Osteoblast (primary cell): ENCODE results near the gene GTF2A1L. TPM values are rescaled to one million over a fixed set of nuclear protein-coding genes. Genes with fewer than 3 reads are reported as not detected.
A peak's percentile ranks its signal among the peaks of the same experiment; 100 is the strongest.

Experiments used
- DNase-seq: peaks from one replicate; pipeline ENCODE4 v3.0.0; 2011; ENCODE audit warnings: low spot score, mixed read lengths; ENCODE audit not compliant: insufficient read length; ENCODE audit errors: missing footprints
- H2AFZ ChIP-seq: 2 replicates; pipeline ENCODE4 v1.6.0; 2011; ENCODE audit warnings: mild to moderate bottlenecking, low read length
- H3K27ac ChIP-seq: 2 replicates; pipeline ENCODE4 v1.5.1; 2011; ENCODE audit warnings: mild to moderate bottlenecking, low read depth, low read length, moderate library complexity
- H3K27me3 ChIP-seq: 2 replicates; pipeline ENCODE4 v1.6.0; 2012; ENCODE audit warnings: mild to moderate bottlenecking, control low read depth, inconsistent platforms, low read length, moderate library complexity; ENCODE audit not compliant: insufficient read depth
- H3K36me3 ChIP-seq: 2 replicates; pipeline ENCODE4 v1.5.1; 2011; ENCODE audit warnings: mild to moderate bottlenecking, low read length, control low read depth, moderate library complexity; ENCODE audit not compliant: insufficient read depth
- H3K4me1 ChIP-seq: 2 replicates; pipeline ENCODE4 v1.5.1; 2011; ENCODE audit warnings: mild to moderate bottlenecking, low read length, control low read depth, moderate library complexity; ENCODE audit not compliant: insufficient read depth
- H3K4me2 ChIP-seq: 2 replicates; pipeline ENCODE4 v1.6.0; 2011; ENCODE audit warnings: mild to moderate bottlenecking, low read length; ENCODE audit not compliant: insufficient read depth
- H3K4me3 ChIP-seq: fragments of 200-600 bp; sonication (generic); 3 replicates; pipeline ENCODE4 v1.5.1; 2012; ENCODE audit warnings: mild to moderate bottlenecking, low read length, inconsistent platforms; ENCODE audit not compliant: insufficient read depth
- H3K79me2 ChIP-seq: 2 replicates; pipeline ENCODE4 v1.6.0; 2012; ENCODE audit warnings: mild to moderate bottlenecking, low read length, control low read depth, inconsistent platforms; ENCODE audit not compliant: insufficient read depth
- H3K9me3 ChIP-seq: 2 replicates; pipeline ENCODE4 v1.5.1; 2011; ENCODE audit warnings: low read depth, low read length, control low read depth
- H4K20me1 ChIP-seq: 2 replicates; pipeline ENCODE4 v1.6.0; 2012; ENCODE audit warnings: mild to moderate bottlenecking, low read length, control low read depth; ENCODE audit not compliant: insufficient read depth
- CTCF ChIP-seq: IDR thresholded peaks from 2 replicates; pipeline ENCODE4 v1.5.1; 2011; ENCODE audit warnings: mild to moderate bottlenecking, low read depth, low read length, moderate library complexity; ENCODE audit errors: extremely low read depth
- total RNA-seq: library from RNA; depleted of rRNA; stranded (reverse); fragments of >200 nt; gene quantifications from 2 replicates; pipeline ENCODE4 v1.2.3, GENCODE V29; 2012

The GTF2A1L gene
- total RNA-seq, 1 donor = 1.1 TPM

GRCh38 chr2:48597492-48597891 is 20.2 kb upstream of the GTF2A1L start:
- Histone ChIP-seq H4K20me1 (no peaks in the 10 kb centered on the region), H3K79me2 (no peaks in the 10 kb centered on the region), H3K4me1 (peaks cover 15% of the 10 kb centered on the region), H3K4me2 (no peak overlapping the region), H3K9me3 (no peaks in the 10 kb centered on the region), H3K27me3 (no peaks in the 10 kb centered on the region), H3K36me3 (no peaks in the 10 kb centered on the region), H3K4me3 (no peak overlapping the region), H2AFZ (no peak overlapping the region), H3K27ac (no peak overlapping the region)
- no peak for DNase-seq
- no peak for TF ChIP-seq CTCF

GRCh38 chr2:48600204-48600813 is 17.3 kb upstream of the GTF2A1L start:
- peak; percentile 77 for TF ChIP-seq CTCF
- Histone ChIP-seq H3K9me3 (no peaks in the 10 kb centered on the region), H3K27me3 (no peaks in the 10 kb centered on the region), H3K4me1 (peaks cover 15% of the 10 kb centered on the region), H4K20me1 (no peaks in the 10 kb centered on the region), H3K27ac (peak overlapping the region; percentile 69), H3K36me3 (no peaks in the 10 kb centered on the region), H3K4me3 (no peak overlapping the region), H3K4me2 (peak overlapping the region; percentile 64), H2AFZ (no peak overlapping the region), H3K79me2 (no peaks in the 10 kb centered on the region)
- DNase-seq = no peak

- Histone ChIP-seq H2AFZ (peak overlapping the region; percentile 43), H3K79me2 (no peaks in the 10 kb centered on the region), H4K20me1 (no peaks in the 10 kb centered on the region), H3K4me1 (peaks cover 15% of the 10 kb centered on the region), H3K4me2 (peak overlapping the region; percentile 64), H3K9me3 (no peaks in the 10 kb centered on the region), H3K4me3 (no peak overlapping the region), H3K27ac (peak overlapping the region; percentile 69), H3K27me3 (no peaks in the 10 kb centered on the region), H3K36me3 (no peaks in the 10 kb centered on the region)
- TF ChIP-seq CTCF = no peak
- peak; percentile 80 for DNase-seq
Observed at GRCh38 chr2:48600917-48601316, 16.7 kb upstream of the GTF2A1L start.

GRCh38 chr2:48601349-48601748 is 16.3 kb upstream of the GTF2A1L start:
- no peak for DNase-seq
- peak overlapping the region; percentile 12 for H3K27ac ChIP-seq

More at GRCh38 chr2:48601349-48601748, 16.3 kb upstream of the GTF2A1L start:
- Histone ChIP-seq H3K4me3 (no peak overlapping the region), H2AFZ (no peak overlapping the region), H3K36me3 (no peaks in the 10 kb centered on the region), H3K4me1 (peaks cover 15% of the 10 kb centered on the region), H3K9me3 (no peaks in the 10 kb centered on the region), H3K27me3 (no peaks in the 10 kb centered on the region), H3K4me2 (peak overlapping the region; percentile 64), H4K20me1 (no peaks in the 10 kb centered on the region), H3K79me2 (no peaks in the 10 kb centered on the region)
- peak; percentile 32 for TF ChIP-seq CTCF
